HG03565 (cell line): ENCODE data around the gene ABL2.
"Not testable (repeated sequence)": the region's sequence is repeated elsewhere in the genome, so short reads cannot be mapped to it uniquely, and the experiment has no call there.

Experiments
- ATAC-seq: cut with Tn5 transposase; IDR thresholded peaks from one replicate; pipeline ENCODE4 v1.9.1; 2021; ENCODE audit warnings: mild to moderate bottlenecking, moderate library complexity; ENCODE audit not compliant: unreplicated experiment

ABL2 gene

GRCh38 chr1:179229214-179230140, at the start of gene ABL2:
ABL2 (minus strand) TSS chr1:179229677; CDS start chr1:179229397, 280 bp downstream.
- no peak for ATAC-seq

GRCh38 chr1:179278920-179279319, 49.4 kb upstream of the ABL2 start:
- ATAC-seq = no peak

GRCh38 chr1:179274424-179274823, 44.9 kb upstream of the ABL2 start:
- not testable (repeated sequence) for ATAC-seq

GRCh38 chr1:179269071-179269470, 39.6 kb upstream of the ABL2 start:
- no peak for ATAC-seq

GRCh38 chr1:179264507-179264906, 35.0 kb upstream of the ABL2 start:
- no peak for ATAC-seq

- ATAC-seq = no peak
Measured at GRCh38 chr1:179263121-179263520, 33.6 kb upstream of the ABL2 start.

- no peak for ATAC-seq
Measured at GRCh38 chr1:179262183-179262582, 32.7 kb upstream of the ABL2 start.

- ATAC-seq = no peak
Measured at GRCh38 chr1:179253286-179253972, 24.0 kb upstream of the ABL2 start.

GRCh38 chr1:179252606-179253005, 23.1 kb upstream of the ABL2 start:
- ATAC-seq = no peak

- ATAC-seq = no peak
Measured at GRCh38 chr1:179251675-179252074, 22.2 kb upstream of the ABL2 start.

- no peak for ATAC-seq
Measured at GRCh38 chr1:179247923-179248322, 18.4 kb upstream of the ABL2 start.

GRCh38 chr1:179245426-179245825, 15.9 kb upstream of the ABL2 start:
- not testable (repeated sequence) for ATAC-seq

- no peak for ATAC-seq
Measured at GRCh38 chr1:179241530-179242097, 12.1 kb upstream of the ABL2 start.

GRCh38 chr1:179237222-179237621, 7.7 kb upstream of the ABL2 start:
- no peak for ATAC-seq

GRCh38 chr1:179234863-179235262, 5.4 kb upstream of the ABL2 start:
- no peak for ATAC-seq

GRCh38 chr1:179231923-179232322, 2.4 kb upstream of the ABL2 start:
- ATAC-seq = no peak

GRCh38 chr1:179230721-179231120, 1.2 kb upstream of the ABL2 start:
- ATAC-seq = no peak

- no peak for ATAC-seq
Measured at GRCh38 chr1:179230251-179230650, 774 bp upstream of the ABL2 start.

GRCh38 chr1:179228783-179229213, 679 bp downstream of the ABL2 start:
- ATAC-seq = no peak

- ATAC-seq = no peak
Measured at GRCh38 chr1:179226738-179227137, 2.7 kb downstream of the ABL2 start.

- ATAC-seq = not testable (repeated sequence)
Measured at GRCh38 chr1:179224466-179224865, 5.0 kb downstream of the ABL2 start.

- not testable (repeated sequence) for ATAC-seq
Measured at GRCh38 chr1:179221121-179221520, 8.4 kb downstream of the ABL2 start.
